ENCODE data around the gene RNPEPL1. TPM values are rescaled to one million over a fixed set of nuclear protein-coding genes. Genes with fewer than 3 reads are reported as not detected.

The RNPEPL1 gene
- total RNA-seq, 1 experiment from 2014 or later, result 28.4 TPM

DNA sequence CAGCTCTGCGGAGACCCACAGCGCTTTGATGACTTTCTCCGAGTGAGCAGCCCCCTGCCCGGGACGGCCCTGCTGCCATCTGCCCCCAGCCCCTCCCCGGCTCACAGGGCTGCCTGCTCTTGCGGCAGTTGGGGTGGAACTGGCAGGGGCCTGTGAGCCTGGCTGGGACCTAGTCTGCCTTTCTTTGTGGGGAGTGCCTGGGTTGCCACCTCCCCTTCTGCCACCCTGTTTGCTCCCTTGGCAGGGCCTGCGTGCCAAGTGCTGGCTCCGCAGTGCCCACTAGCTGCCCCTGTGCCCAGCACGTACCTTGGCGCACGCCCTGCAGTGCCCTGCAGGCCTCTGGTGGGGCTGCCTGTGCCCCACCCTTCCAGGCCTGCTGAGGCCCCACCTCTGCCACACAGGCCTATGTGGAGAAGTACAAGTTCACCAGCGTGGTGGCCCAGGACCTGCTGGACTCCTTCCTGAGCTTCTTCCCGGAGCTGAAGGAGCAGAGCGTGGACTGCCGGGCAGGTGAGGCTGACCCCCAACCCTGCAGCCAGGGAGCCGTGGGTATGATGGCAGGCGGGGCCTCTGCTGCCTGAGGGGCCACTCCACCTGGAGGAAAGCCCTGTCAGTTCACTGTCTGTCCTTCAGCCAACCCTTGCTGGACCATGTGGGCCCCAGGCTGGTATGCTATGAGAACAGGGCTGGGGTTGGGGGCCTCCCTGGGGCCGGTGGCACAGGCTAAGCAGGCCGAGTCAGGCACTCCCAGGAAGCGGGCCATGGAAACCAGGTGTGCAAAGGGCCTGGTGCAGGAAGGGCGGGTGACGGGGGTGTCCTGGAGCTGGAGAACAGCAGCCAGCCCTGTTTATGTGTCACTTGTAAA lies 7.0 kb downstream of the RNPEPL1 start:
- no peak overlapping the region for H2AFZ ChIP-seq (ENCODE audit: low read length)
- H3K4me1 ChIP-seq (ENCODE audit: low read length), result peaks cover 18% of the 10 kb centered on the region
- H3K9me3 ChIP-seq (ENCODE audit: low read length), result no peaks in the 10 kb centered on the region
- no peak for DNase-seq
- no peak overlapping the region for H3K27ac ChIP-seq (ENCODE audit: low read length)
- H3K4me3 ChIP-seq (ENCODE audit: low read length), result no peak overlapping the region
- H3K79me2 ChIP-seq (ENCODE audit: low read length), result peaks cover 35% of the 10 kb centered on the region
- H4K20me1 ChIP-seq (ENCODE audit: insufficient read depth, low read depth, low read length), result peaks cover 15% of the 10 kb centered on the region
- H3K9me2 ChIP-seq (replicated peaks; ENCODE audit: insufficient read depth, low read length), result no peaks in the 10 kb centered on the region
- H3K4me2 ChIP-seq (ENCODE audit: low read depth, low read length, poor library complexity, severe bottlenecking), result no peak overlapping the region
- no peaks in the 10 kb centered on the region for H3K36me3 ChIP-seq (ENCODE audit: insufficient read depth, low read length)
- no peaks in the 10 kb centered on the region for H3K27me3 ChIP-seq (ENCODE audit: low read length)
- H3K9ac ChIP-seq (ENCODE audit: low read length), result no peak overlapping the region

- no peak overlapping the region for H3K4me3 ChIP-seq (ENCODE audit: low read length)
- peaks cover 18% of the 10 kb centered on the region for H4K20me1 ChIP-seq (ENCODE audit: insufficient read depth, low read depth, low read length)
- peaks cover 21% of the 10 kb centered on the region for H3K4me1 ChIP-seq (ENCODE audit: low read length)
- no peaks in the 10 kb centered on the region for H3K36me3 ChIP-seq (ENCODE audit: insufficient read depth, low read length)
- H3K9me3 ChIP-seq (ENCODE audit: low read length), result no peaks in the 10 kb centered on the region
- H3K4me2 ChIP-seq (ENCODE audit: low read depth, low read length, poor library complexity, severe bottlenecking), result no peak overlapping the region
- DNase-seq, result no peak
- no peaks in the 10 kb centered on the region for H3K27me3 ChIP-seq (ENCODE audit: low read length)
- H2AFZ ChIP-seq (ENCODE audit: low read length), result no peak overlapping the region
- no peaks in the 10 kb centered on the region for H3K9me2 ChIP-seq (replicated peaks; ENCODE audit: insufficient read depth, low read length)
- H3K9ac ChIP-seq (ENCODE audit: low read length), result no peak overlapping the region
- no peak overlapping the region for H3K27ac ChIP-seq (ENCODE audit: low read length)
- H3K79me2 ChIP-seq (ENCODE audit: low read length), result peaks cover 32% of the 10 kb centered on the region
Observed at GRCh38 chr2:240576036-240576435, 7.8 kb downstream of the RNPEPL1 start.

DNA sequence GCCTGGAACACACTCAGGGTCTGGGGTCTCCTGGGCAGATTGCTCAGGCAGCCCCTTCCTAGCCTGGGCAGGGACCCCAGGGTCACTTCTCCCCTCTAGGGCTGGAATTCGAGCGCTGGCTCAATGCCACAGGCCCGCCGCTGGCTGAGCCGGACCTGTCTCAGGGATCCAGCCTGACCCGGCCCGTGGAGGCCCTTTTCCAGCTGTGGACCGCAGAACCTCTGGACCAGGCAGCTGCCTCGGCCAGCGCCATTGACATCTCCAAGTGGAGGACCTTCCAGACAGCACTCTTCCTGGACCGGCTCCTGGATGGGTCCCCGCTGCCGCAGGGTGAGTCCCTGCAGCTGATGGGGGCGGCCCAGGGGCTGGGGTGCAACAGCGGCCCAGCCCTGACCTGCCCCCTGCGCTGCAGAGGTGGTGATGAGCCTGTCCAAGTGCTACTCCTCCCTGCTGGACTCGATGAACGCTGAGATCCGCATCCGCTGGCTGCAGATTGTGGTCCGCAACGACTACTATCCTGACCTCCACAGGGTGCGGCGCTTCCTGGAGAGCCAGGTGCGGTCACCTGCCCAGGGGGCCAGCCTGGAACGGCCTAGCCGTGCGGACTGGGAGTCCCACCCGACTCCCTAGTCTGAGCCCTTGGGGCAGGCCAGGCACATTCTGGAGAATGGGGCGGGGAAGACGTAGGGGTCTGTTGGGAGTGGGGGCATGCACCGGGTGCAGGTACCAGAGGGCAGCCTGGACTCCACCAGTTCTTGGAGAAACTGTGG lies 8.3 kb downstream of the RNPEPL1 start:
- DNase-seq, result no peak
- Histone ChIP-seq H2AFZ (ENCODE audit: low read length) (no peak overlapping the region), H3K27me3 (ENCODE audit: low read length) (no peaks in the 10 kb centered on the region), H3K9ac (ENCODE audit: low read length) (no peak overlapping the region), H3K36me3 (ENCODE audit: insufficient read depth, low read length) (no peaks in the 10 kb centered on the region), H4K20me1 (ENCODE audit: insufficient read depth, low read depth, low read length) (peaks cover 18% of the 10 kb centered on the region), H3K4me2 (ENCODE audit: low read depth, low read length, poor library complexity, severe bottlenecking) (no peak overlapping the region), H3K27ac (ENCODE audit: low read length) (no peak overlapping the region), H3K79me2 (ENCODE audit: low read length) (peaks cover 29% of the 10 kb centered on the region), H3K4me3 (ENCODE audit: low read length) (no peak overlapping the region), H3K9me2 (replicated peaks; ENCODE audit: insufficient read depth, low read length) (no peaks in the 10 kb centered on the region), H3K9me3 (ENCODE audit: low read length) (no peaks in the 10 kb centered on the region), H3K4me1 (ENCODE audit: low read length) (peaks cover 27% of the 10 kb centered on the region)

DNA sequence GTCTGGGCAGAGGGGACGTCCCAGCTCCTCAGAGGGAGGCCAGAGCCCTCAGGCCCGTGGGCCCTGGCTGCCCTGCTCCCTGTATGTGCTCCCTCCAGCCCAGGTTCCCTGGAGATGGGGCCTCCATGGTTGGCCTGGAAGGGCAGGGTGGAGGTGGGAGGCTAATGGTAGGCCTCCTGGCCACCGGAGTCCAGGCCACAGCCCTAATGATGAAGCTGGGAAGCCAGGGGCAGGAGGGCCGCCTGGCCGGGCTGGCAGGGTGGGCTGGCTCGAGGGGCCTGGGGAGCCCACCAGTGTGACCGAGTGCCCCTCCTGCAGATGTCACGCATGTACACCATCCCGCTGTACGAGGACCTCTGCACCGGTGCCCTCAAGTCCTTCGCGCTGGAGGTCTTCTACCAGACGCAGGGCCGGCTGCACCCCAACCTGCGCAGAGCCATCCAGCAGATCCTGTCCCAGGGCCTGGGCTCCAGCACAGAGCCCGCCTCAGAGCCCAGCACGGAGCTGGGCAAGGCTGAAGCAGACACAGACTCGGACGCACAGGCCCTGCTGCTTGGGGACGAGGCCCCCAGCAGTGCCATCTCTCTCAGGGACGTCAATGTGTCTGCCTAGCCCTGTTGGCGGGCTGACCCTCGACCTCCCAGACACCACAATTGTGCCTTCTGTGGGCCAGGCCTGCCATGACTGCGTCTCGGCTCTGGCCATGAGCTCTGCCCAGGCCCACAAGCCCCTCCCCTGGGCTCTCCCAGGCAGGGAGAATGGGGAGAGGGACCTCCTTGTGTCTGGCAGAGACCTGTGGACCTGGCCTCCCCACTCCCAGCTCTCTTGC lies 9.2 kb downstream of the RNPEPL1 start:
- Histone ChIP-seq H3K4me3 (ENCODE audit: low read length) (no peak overlapping the region), H3K4me2 (ENCODE audit: low read depth, low read length, poor library complexity, severe bottlenecking) (no peak overlapping the region), H4K20me1 (ENCODE audit: insufficient read depth, low read depth, low read length) (peaks cover 18% of the 10 kb centered on the region), H3K36me3 (ENCODE audit: insufficient read depth, low read length) (no peaks in the 10 kb centered on the region; the same call in 1 of the 2 replicates), H3K9ac (ENCODE audit: low read length) (no peak overlapping the region), H3K27ac (ENCODE audit: low read length) (no peak overlapping the region), H3K27me3 (ENCODE audit: low read length) (no peaks in the 10 kb centered on the region), H3K9me3 (ENCODE audit: low read length) (no peaks in the 10 kb centered on the region), H3K9me2 (replicated peaks; ENCODE audit: insufficient read depth, low read length) (no peaks in the 10 kb centered on the region), H3K79me2 (ENCODE audit: low read length) (peaks cover 35% of the 10 kb centered on the region), H2AFZ (ENCODE audit: low read length) (no peak overlapping the region), H3K4me1 (ENCODE audit: low read length) (peaks cover 36% of the 10 kb centered on the region)
- DNase-seq, result no peak

GRCh38 chr2:240578110-240578450 lies 9.8 kb downstream of the RNPEPL1 start:
- Histone ChIP-seq H4K20me1 (ENCODE audit: insufficient read depth, low read depth, low read length) (peaks cover 18% of the 10 kb centered on the region), H3K4me2 (ENCODE audit: low read depth, low read length, poor library complexity, severe bottlenecking) (no peak overlapping the region), H3K4me3 (ENCODE audit: low read length) (no peak overlapping the region), H3K9me3 (ENCODE audit: low read length) (no peaks in the 10 kb centered on the region), H3K4me1 (ENCODE audit: low read length) (peaks cover 41% of the 10 kb centered on the region), H3K27me3 (ENCODE audit: low read length) (no peaks in the 10 kb centered on the region), H2AFZ (ENCODE audit: low read length) (no peak overlapping the region), H3K9me2 (replicated peaks; ENCODE audit: insufficient read depth, low read length) (no peaks in the 10 kb centered on the region), H3K9ac (ENCODE audit: low read length) (no peak overlapping the region), H3K27ac (ENCODE audit: low read length) (no peak overlapping the region), H3K36me3 (ENCODE audit: insufficient read depth, low read length) (no peaks in the 10 kb centered on the region; the same call in 1 of the 2 replicates), H3K79me2 (ENCODE audit: low read length) (peaks cover 40% of the 10 kb centered on the region)
- DNase-seq, result no peak

- H3K9me2 ChIP-seq (replicated peaks; ENCODE audit: insufficient read depth, low read length), result no peaks in the 10 kb centered on the region
- peaks cover 44% of the 10 kb centered on the region for H3K79me2 ChIP-seq (ENCODE audit: low read length)
- H3K4me1 ChIP-seq (ENCODE audit: low read length), result peaks cover 46% of the 10 kb centered on the region
- no peaks in the 10 kb centered on the region; the same call in 1 of the 2 replicates for H3K36me3 ChIP-seq (ENCODE audit: insufficient read depth, low read length)
- H3K9me3 ChIP-seq (ENCODE audit: low read length), result no peaks in the 10 kb centered on the region
- no peak overlapping the region for H3K4me3 ChIP-seq (ENCODE audit: low read length)
- H4K20me1 ChIP-seq (ENCODE audit: insufficient read depth, low read depth, low read length), result peaks cover 18% of the 10 kb centered on the region
- H3K9ac ChIP-seq (ENCODE audit: low read length), result no peak overlapping the region
- H2AFZ ChIP-seq (ENCODE audit: low read length), result no peak overlapping the region
- H3K27me3 ChIP-seq (ENCODE audit: low read length), result no peaks in the 10 kb centered on the region
- no peak for DNase-seq
- H3K4me2 ChIP-seq (ENCODE audit: low read depth, low read length, poor library complexity, severe bottlenecking), result no peak overlapping the region
- no peak overlapping the region for H3K27ac ChIP-seq (ENCODE audit: low read length)
Observed at GRCh38 chr2:240578488-240578887, 10.2 kb downstream of the RNPEPL1 start.

- Histone ChIP-seq H3K27ac (ENCODE audit: low read length) (peak overlapping the region; percentile 51), H3K27me3 (ENCODE audit: low read length) (no peaks in the 10 kb centered on the region), H2AFZ (ENCODE audit: low read length) (no peak overlapping the region), H3K9ac (ENCODE audit: low read length) (peak overlapping the region; percentile 39; the same call in 1 of the 2 replicates), H3K79me2 (ENCODE audit: low read length) (peaks cover 52% of the 10 kb centered on the region), H3K36me3 (ENCODE audit: insufficient read depth, low read length) (no peaks in the 10 kb centered on the region; the same call in 1 of the 2 replicates), H4K20me1 (ENCODE audit: insufficient read depth, low read depth, low read length) (peaks cover 18% of the 10 kb centered on the region), H3K4me1 (ENCODE audit: low read length) (peaks cover 53% of the 10 kb centered on the region), H3K4me3 (ENCODE audit: low read length) (no peak overlapping the region), H3K9me2 (replicated peaks; ENCODE audit: insufficient read depth, low read length) (no peaks in the 10 kb centered on the region), H3K4me2 (ENCODE audit: low read depth, low read length, poor library complexity, severe bottlenecking) (no peak overlapping the region), H3K9me3 (ENCODE audit: low read length) (no peaks in the 10 kb centered on the region)
- no peak for DNase-seq
Observed at GRCh38 chr2:240579071-240579762, 10.9 kb downstream of the RNPEPL1 start.

All from Karpas-422 (cell line).